Uterus (tissue), 2 donors: ENCODE results near the gene CACNB2.

ENCODE experiments used
- CTCF ChIP-seq, 4 experiments: fragments of 200-600 bp in 2 of 4; fragments of 450-650 bp in 2 of 4; sonication (generic) in 2 of 4; IDR thresholded peaks; one replicate each; pipeline ENCODE4 v1.5.1; 2016 to 2019; ENCODE audit warnings: antibody characterized with exemption in 4 of 4, mild to moderate bottlenecking in 2 of 4, moderate library complexity in 1 of 4
- POLR2A ChIP-seq, 2 donors: fragments of 450-650 bp; IDR thresholded peaks; one replicate each; pipeline ENCODE4 v1.6.1; 2016; ENCODE audit warnings: antibody characterized with exemption in 2 of 2, mild to moderate bottlenecking in 1 of 2, moderate library complexity in 1 of 2

- TF ChIP-seq CTCF (IDR thresholded peaks at IDR 0.05), result no peak
- no peak for TF ChIP-seq POLR2A (IDR thresholded peaks at IDR 0.05)
These were observed 19.3 kb downstream of the CACNB2 start for GRCh38 chr10:18159557-18159956.
